Mesodermal cell (in vitro differentiated cells): Measurements from ENCODE around the gene COL4A1.
A peak's percentile ranks its signal among the peaks of the same experiment; 100 is the strongest.
"Not testable (repeated sequence)": the region's sequence is repeated elsewhere in the genome, so short reads cannot be mapped to it uniquely, and the experiment has no call there.

Source experiments
- H3K27ac ChIP-seq: 2 replicates; pipeline ENCODE4 v1.7.0; 2013; ENCODE audit warnings: mild to moderate bottlenecking, low read depth, low read length, moderate library complexity; ENCODE audit not compliant: severe bottlenecking
- H3K36me3 ChIP-seq: 2 replicates; pipeline ENCODE4 v1.7.1; 2013; ENCODE audit warnings: mild to moderate bottlenecking, low read length, moderate library complexity; ENCODE audit not compliant: control insufficient read depth, insufficient read depth
- H3K4me1 ChIP-seq: one replicate; pipeline ENCODE4 v1.7.1; 2013; ENCODE audit warnings: mild to moderate bottlenecking, low read length; ENCODE audit not compliant: insufficient read depth, control insufficient read depth, poor library complexity, severe bottlenecking
- H3K4me3 ChIP-seq: 2 replicates; pipeline ENCODE4 v1.7.0; 2013; ENCODE audit warnings: low read length, control low read depth, mild to moderate bottlenecking; ENCODE audit not compliant: insufficient read depth, poor library complexity, severe bottlenecking; ENCODE audit errors: extremely low read depth
- H3K9me3 ChIP-seq: 2 replicates; pipeline ENCODE4 v1.7.1; 2013; ENCODE audit warnings: mild to moderate bottlenecking, low read length, moderate library complexity; ENCODE audit not compliant: control insufficient read depth
- WGBS, 2 experiments: methylation state at CpG; one replicate each; pipeline ENCODE4 v1.1.5; 2013; ENCODE audit warnings: missing lambda C conversion rate in 2 of 2; ENCODE audit not compliant: insufficient coverage in 2 of 2; 5-methylcytosine and 5-hydroxymethylcytosine counted together

The COL4A1 gene

GRCh38 chr13:110121422-110122083 is 185.4 kb downstream of the COL4A1 start:
- no peaks in the 10 kb centered on the region for H3K36me3 ChIP-seq
- peaks cover 35% of the 10 kb centered on the region for H3K4me1 ChIP-seq
- no peak overlapping the region for H3K27ac ChIP-seq
- WGBS, 2 experiments: 81 to 83% methylated on average over 3 to 4 of the region's 6 CpGs
- H3K9me3 ChIP-seq: no peaks in the 10 kb centered on the region
- H3K4me3 ChIP-seq: no peak overlapping the region

DNA sequence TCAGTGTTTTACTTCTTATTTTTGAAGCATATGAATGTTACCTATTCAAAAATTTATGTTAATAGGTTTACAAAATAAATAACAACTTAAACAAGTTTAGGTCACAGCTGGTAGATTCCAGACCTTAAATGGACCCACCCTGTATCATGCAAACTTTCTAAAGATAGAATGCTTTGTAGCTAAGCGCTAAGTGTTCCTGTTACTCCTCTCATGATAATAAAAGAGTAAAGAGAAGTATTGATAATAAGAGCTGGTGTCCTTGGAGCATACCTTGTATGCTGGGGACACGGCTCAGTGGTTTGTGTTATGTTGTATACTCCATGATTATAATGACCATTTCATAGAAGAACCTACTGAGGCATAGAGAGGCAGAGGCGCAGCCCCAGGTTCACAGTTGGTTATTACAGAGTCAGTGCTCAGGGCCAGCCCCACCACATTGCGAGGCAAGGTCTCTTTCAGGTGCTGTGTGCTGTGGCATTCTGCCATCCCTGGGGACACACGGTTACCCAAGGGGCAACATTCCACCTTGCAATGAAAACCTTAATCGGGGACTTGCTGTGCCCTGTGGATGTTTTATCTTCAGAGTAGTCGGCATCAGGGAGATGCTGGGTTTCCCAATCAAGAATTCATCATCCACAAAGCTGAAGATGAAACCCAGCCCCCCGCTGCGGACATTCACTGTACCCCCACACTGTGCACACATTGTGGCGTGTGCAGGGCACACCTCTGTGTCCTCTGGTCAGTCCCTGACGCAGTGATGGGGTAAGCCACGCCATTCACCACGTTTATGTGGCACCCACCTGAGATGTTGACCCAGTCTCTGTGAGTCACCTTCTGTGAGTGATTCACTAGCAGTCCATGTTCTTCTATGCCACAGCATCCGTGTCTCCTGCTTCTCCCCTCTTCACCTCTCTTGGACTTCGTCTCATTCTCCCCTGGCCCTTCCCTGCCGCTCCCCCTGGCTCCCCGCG is 186.7 kb downstream of the COL4A1 start:
- H3K4me1 ChIP-seq: peaks cover 24% of the 10 kb centered on the region
- 92 to 93% methylated on average over 15 to 16 of the region's 18 CpGs for WGBS, 2 experiments
- H3K4me3 ChIP-seq: no peak overlapping the region
- H3K27ac ChIP-seq: no peak overlapping the region
- H3K36me3 ChIP-seq: no peaks in the 10 kb centered on the region
- no peaks in the 10 kb centered on the region for H3K9me3 ChIP-seq

GRCh38 chr13:110118106-110118505 is 188.9 kb downstream of the COL4A1 start:
- H3K9me3 ChIP-seq: no peaks in the 10 kb centered on the region
- H3K36me3 ChIP-seq: no peaks in the 10 kb centered on the region
- H3K4me3 ChIP-seq: no peak overlapping the region
- H3K4me1 ChIP-seq: peaks cover 28% of the 10 kb centered on the region
- 91 to 96% methylated on average over 9 of the region's 11 CpGs for WGBS, 2 experiments
- H3K27ac ChIP-seq: no peak overlapping the region

DNA sequence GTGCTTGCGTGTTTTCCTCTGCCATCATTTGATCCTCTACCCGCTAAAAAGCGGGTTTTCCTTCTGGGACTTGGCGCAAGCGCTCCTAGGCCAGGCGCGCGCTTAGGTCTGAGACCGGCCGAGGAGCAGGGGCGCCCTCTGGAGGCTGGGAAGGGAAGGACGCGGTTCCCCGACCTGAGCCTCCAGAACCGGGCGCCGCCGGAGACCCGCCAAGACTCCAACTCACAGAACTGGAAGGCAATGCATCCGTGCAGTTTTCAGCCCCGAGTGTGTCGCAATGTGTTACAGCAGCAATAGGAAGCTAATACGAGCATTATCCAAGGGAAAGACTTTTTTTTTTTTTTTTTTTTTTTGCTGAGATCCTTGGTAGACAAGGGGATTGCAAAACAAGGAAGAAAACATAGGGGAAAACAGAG is 190.9 kb downstream of the COL4A1 start:
- Histone ChIP-seq H3K4me3 (no peak overlapping the region), H3K27ac (no peak overlapping the region), H3K4me1 (peaks cover 21% of the 10 kb centered on the region), H3K9me3 (no peaks in the 10 kb centered on the region), H3K36me3 (no peaks in the 10 kb centered on the region)
- WGBS, 2 experiments: 8 to 9% methylated on average over 12 to 16 of the region's 23 CpGs

GRCh38 chr13:110115591-110115990 is 191.4 kb downstream of the COL4A1 start:
- no peaks in the 10 kb centered on the region for H3K36me3 ChIP-seq
- H3K27ac ChIP-seq: no peak overlapping the region
- peaks cover 21% of the 10 kb centered on the region for H3K4me1 ChIP-seq
- 80 to 81% methylated on average over 3 to 5 of the region's 5 CpGs for WGBS, 2 experiments
- H3K9me3 ChIP-seq: no peaks in the 10 kb centered on the region
- no peak overlapping the region for H3K4me3 ChIP-seq

DNA sequence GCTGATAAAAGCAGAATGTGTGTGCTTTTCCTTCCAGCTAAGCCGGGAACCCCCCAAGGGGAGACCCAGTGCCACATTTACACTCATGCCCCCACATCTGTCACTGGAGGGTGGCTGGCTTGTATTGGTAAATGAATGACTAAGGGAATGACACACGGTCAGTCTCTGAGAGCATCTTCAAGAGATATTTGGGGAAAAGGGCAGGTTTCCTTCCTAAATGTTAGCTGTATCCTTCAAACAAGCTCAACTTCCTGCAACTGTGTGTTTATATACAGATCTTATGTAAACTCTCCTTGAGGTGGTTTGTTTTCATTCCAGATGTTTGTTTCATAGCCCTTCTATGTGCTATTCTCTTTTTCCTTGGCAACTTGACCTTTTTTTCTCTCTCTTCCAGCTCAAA is 192.6 kb downstream of the COL4A1 start:
- WGBS, 2 experiments: no CpG with 5 or more reads among the region's 2 CpGs
- Histone ChIP-seq H3K4me1 (peaks cover 32% of the 10 kb centered on the region), H3K27ac (no peak overlapping the region), H3K9me3 (no peaks in the 10 kb centered on the region), H3K36me3 (no peaks in the 10 kb centered on the region), H3K4me3 (no peak overlapping the region)

DNA sequence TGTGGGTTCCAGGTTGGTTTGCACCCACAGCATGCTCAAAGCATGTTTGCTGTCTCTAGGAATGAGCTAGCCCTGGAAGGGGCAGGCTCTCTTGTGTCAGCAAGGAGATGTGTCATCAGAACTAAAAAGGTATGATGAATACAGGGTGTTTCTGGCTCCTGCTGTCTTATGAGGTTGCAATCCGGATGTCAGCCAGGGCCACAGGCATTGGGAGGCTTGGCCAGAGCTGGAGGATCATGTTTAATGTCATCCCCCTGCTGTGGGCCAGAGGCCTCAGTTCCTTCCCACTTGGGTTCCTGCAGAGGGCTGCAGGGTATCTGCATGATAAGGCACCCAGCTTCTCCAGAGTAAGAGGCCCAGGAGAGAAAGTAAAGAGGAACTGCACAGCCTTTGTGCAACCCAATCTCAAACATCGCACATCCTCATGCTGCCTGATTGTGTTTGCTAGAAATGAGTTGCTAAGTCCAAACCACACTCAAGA is 193.6 kb downstream of the COL4A1 start:
- Histone ChIP-seq H3K9me3 (no peaks in the 10 kb centered on the region), H3K4me1 (peaks cover 34% of the 10 kb centered on the region), H3K36me3 (no peaks in the 10 kb centered on the region), H3K4me3 (no peak overlapping the region), H3K27ac (no peak overlapping the region)
- WGBS, 2 experiments: 54% methylated on average over 1 of the region's 2 CpGs; no CpG with 5 or more reads in 1 of the 2 experiments

DNA sequence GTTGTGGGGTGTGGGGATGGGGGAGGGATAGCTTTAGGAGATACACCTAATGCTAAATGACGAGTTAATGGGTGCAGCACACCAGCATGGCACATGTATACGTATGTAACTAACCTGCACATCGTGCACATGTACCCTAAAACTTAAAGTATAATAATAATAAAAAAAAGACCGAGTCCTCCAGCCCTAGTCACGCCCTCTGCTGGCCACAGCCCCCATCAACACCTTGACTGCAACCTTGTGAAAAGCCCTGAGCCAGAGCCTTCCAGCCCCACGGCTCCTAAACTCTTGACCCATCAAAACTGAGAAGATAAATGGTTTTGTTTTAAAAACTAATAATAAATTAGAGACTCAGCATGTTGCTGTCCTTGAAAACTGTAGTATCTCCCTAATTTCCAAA is 194.6 kb downstream of the COL4A1 start:
- H3K27ac ChIP-seq, H3K36me3 ChIP-seq, H3K4me3 ChIP-seq, H3K9me3 ChIP-seq: not testable (repeated sequence)
- WGBS, 2 experiments: no CpG with 5 or more reads among the region's 6 CpGs
- peaks cover 34% of the 10 kb centered on the region for H3K4me1 ChIP-seq

DNA sequence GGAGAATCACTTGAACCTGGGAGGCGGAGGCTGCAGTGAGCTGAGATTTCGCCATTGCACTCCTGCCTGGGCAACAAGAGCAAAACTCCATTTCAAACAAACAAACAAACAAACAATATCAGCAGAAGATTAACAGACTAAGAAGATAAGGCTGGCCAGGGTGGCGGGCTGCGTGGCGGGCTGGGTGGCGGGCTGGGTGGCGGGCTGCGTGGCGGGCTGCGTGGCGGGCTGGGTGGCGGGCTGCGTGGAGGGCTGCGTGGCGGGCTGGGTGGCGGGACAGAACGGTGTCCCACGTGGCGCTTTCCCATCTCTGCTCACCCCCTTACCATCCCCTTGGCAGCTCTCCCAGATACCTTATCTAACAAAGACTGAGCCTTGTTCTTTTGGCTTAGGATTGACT is 196.2 kb downstream of the COL4A1 start:
- no peak overlapping the region for H3K4me3 ChIP-seq
- peaks cover 34% of the 10 kb centered on the region for H3K4me1 ChIP-seq
- no peaks in the 10 kb centered on the region for H3K9me3 ChIP-seq
- H3K27ac ChIP-seq: no peak overlapping the region
- WGBS, 2 experiments: 86 to 98% methylated on average over 15 to 17 of the region's 19 CpGs
- H3K36me3 ChIP-seq: no peaks in the 10 kb centered on the region

- no peak overlapping the region for H3K4me3 ChIP-seq
- 25 to 41% methylated on average over 10 to 12 of the region's 15 CpGs for WGBS, 2 experiments
- no peaks in the 10 kb centered on the region for H3K9me3 ChIP-seq
- H3K36me3 ChIP-seq: no peaks in the 10 kb centered on the region
- H3K27ac ChIP-seq: peak overlapping the region; percentile 23
- H3K4me1 ChIP-seq: peaks cover 30% of the 10 kb centered on the region
These were observed 197.0 kb downstream of the COL4A1 start for GRCh38 chr13:110109910-110110309.
